NCI-H1092 (cell line): ENCODE data around the gene OR52A5.

Experiments used
- DNase-seq: peaks from one replicate; lab custom pipeline; 2025; lab: John Stamatoyannopoulos, UW

The OR52A5 gene

DNA sequence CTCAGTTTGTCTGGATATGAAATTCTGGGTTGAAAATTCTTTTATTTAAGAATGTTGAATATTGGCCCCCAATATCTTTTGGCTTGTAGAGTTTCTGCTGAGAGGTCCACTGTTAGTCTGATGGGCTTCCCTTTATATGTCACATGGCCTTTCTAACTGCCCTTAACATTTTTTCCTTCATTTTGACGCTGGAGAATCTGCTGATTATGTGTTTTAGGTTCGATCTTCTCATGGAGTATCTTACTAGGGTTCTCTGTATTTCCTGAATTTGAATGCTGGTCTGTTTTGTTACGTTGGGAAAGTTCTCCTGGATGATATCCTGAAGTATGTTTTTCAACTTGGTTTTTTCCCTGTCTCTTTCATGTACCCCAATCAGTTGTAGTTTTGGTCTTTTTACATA, 22.8 kb downstream of the OR52A5 start:
- no peak for DNase-seq

- no peak for DNase-seq
Observed at GRCh38 chr11:5107285-5107684, 30.9 kb downstream of the OR52A5 start.

DNA sequence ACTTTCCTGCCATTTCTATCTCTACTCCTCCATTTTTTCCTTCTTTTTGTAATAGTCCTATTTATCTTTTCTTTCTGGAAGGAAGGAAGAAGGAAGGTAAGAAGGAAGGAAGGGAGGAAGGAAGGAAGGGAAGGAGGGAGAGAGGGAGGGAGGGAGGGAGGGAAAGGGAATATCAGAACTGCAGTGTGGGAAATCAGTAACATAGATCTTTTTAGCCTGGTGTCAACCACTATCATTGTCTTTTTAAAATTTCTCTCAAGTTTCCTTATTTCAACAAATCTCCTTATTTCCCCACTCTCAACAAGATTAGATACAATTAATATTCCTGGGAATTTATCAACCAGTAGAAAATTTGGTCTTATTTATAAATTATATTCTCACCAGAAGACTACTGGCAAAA, 35.1 kb downstream of the OR52A5 start:
- no peak for DNase-seq

GRCh38 chr11:5102246-5102645, 35.9 kb downstream of the OR52A5 start:
- DNase-seq = no peak

DNA sequence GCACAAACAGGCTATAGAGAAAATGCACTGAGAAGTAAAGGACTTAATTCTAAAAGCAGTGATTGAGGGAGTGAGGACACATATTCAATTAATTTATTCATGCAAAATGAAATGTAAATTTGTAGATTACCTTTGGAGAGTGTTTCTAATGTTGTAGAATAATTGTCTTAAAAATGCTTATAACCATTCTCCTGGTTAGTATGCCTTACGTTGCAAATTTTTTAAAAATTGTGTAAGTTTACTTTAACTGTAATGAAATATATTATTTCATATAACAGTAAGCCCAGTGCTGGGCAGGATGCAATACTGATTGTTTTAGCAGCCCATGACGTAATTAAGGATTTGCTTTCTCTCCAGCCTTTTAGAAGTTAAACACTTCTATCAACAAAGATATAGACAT, 42.1 kb downstream of the OR52A5 start:
- no peak for DNase-seq

DNA sequence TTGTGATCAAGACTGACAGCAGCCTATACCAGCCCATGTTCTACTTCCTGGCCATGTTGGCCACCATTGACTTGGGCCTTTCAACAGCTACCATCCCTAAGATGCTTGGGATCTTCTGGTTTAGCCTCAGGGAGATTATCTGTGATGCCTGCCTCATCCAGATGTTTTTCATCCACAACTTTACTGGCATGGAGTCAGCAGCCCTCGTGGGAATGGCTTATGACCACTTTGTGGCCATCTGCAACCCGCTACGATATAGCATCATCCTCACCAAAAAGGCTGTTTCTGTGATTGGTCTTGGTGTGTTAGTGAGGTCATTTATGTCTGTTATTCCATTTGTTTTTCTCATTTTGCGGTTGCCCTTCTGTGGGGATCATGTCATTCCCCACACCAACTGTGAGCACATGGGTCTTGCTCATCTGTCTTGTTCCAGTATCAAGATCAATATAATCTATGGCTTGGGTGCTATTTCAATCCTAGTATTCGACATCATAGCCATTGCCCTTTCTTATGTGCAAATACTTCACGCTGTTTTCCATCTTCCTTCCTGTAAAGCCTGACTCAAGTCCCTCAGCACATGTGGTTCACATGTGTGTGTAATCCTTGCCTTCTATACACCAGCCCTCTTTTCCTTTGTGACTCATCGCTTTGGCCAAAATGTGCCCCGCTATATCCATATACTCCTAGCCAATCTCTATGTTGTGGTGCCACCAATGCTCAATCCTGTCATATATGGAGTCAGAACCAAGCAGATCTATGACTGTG, 45.2 kb downstream of the OR52A5 start:
- no peak for DNase-seq

GRCh38 chr11:5090668-5091067, 47.5 kb downstream of the OR52A5 start:
- no peak for DNase-seq

GRCh38 chr11:5088556-5088955, 49.6 kb downstream of the OR52A5 start:
- DNase-seq = no peak

DNA sequence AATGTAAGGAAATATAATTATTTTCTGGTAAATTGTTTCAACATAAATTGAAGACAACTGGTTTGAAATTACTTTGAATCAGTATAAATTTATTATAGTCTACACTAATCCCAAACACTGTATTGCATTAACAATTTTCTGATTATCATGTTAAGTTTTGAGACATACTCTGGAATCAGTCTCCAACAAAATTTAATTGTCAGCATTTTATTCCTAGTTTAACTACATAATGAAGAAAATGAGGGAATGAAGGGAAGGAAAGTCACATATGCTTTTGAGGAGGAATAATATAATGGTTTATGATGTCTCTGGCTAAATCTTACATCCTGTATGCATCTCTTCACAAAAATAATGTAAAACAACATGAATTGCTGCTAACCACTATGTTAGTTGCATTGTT, 54.6 kb downstream of the OR52A5 start:
- DNase-seq = no peak

DNA sequence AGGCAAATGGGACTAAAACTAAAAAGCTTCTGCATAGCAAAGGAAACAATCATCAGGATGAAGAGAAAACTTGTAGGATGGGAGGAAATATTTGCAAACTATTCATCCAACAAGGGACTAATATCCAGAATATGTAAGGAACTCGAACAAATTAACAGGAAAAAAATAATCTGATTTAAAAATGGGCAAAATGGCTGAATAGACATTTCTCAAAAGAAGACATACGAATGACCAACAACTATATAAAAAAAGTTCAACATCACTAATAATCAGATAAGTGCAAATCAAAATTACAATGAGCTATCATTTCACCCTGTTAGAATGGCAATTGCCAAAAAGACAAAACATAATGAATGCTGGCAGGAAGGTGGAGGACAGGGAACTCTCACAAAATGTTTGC, 56.8 kb downstream of the OR52A5 start:
- no peak for DNase-seq
